ENCODE results near the gene HSD3B2.

HSD3B2 gene

GRCh38 chr1:119467219-119467618 is 52.3 kb downstream of the HSD3B2 start:
- DNase-seq: no peak

GRCh38 chr1:119467857-119468668 is 53.1 kb downstream of the HSD3B2 start:
- DNase-seq: no peak

GRCh38 chr1:119469741-119470140 is 54.8 kb downstream of the HSD3B2 start:
- DNase-seq: no peak

DNA sequence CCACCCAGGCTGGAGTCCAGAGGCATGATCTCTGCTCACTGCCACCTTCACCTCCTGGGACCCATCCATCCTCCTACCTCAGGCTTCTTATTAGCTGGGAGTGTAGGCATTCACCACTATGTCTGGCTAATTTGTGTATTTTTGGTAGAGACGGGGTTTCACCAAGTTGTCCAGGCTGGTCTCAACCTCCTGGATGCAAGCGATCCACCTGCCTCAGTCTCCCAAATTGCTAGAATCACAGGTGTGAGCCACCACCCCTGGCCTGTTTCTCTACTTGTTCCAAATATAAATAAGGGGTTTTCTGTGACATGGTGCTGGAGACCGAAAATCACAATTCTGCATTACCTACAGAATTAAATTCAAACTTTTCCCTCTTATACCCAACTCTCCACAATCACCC is 55.4 kb downstream of the HSD3B2 start:
- DNase-seq: no peak

DNA sequence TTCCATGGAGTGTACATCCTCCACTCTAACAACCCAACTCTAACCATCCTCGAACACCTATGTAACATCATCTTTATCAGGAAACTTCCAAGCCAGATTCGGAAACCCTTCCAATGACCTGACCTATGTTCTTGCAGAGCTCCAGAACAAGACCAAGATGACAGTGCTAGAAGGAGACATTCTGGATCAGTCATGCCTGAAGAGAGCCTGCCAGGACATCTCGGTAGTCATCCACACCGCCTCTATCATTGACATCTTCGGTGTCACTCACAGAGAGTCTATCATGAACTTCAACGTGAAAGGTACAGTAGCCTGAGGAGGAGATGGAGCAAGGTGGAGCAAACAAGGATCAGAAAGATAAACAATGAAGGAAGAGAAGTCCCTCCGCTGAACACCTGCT is 56.0 kb downstream of the HSD3B2 start:
- DNase-seq: no peak

DNA sequence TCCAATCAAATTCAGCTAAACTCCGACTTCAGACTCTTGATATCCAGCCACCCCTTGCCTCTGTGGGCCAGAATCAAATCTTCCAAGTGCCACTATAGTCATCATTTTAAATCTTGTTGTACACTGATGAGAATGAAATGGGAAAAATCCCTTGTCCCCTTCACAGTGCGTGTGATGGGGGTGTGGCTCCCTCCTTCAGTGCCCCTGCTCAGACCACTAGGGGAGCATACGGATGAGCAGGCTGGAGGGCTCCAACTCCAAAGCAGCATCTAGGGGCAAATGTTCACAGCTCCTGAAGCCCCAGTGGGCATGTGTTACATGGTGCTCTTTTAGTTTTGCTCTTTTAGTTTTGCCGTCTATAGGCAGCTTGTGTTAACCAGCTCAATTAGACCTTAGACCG is 56.6 kb downstream of the HSD3B2 start:
- DNase-seq: no peak

DNA sequence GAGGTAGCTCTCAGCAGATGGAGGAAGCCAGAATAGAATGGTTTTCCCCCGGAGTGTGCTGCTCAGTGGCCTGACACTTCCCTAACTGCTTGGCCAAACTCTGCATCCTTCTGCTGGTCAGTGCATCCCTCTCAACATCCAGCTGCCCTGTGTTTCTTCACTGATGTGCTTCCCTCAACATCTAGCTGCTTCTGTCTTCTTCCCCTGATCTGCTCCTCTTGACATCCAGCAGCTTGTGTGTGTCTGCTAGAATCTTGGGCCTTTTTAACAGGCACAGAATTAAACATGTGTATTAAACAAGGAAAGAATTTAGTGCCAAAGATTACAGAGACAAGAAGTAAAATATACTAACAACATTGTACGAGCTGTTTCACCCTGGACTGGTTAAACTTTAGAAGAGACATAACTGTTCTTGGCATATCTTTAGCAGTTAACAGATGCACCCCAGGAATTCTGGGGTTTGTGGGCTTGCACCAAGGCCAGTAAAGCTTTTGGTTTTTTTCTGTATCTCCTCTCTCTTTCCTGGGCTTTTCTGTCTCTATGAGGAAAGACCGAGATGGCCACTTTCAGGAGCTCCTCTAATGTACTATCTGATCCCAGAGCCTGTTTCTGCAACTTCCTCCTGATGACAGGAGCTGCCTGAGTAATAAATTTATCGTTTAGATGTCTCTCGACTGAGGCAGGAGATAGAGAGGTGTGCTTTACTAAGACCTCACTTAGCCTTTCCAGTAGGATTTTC is 57.3 kb downstream of the HSD3B2 start:
- DNase-seq: no peak
